Thymus (tissue), 11 donors: ENCODE data around the gene SPTBN2. TPM values are rescaled to one million over a fixed set of nuclear protein-coding genes. Genes with fewer than 3 reads are reported as not detected.
A peak's percentile ranks its signal among the peaks of the same experiment; 100 is the strongest.

Experiments
- DNase-seq, 9 donors: peaks; one replicate each; pipeline ENCODE4 v3.0.0-alpha.2; 2013; ENCODE audit warnings: low spot score in 9 of 9, low read depth in 6 of 9, missing footprints in 1 of 9
- H3K27ac ChIP-seq, 2 donors: one replicate each; pipeline ENCODE4 v1.5.1; 2013; ENCODE audit warnings: control low read depth in 1 of 2, low read depth in 1 of 2, low read length in 1 of 2, mild to moderate bottlenecking in 1 of 2, moderate library complexity in 1 of 2
- H3K27me3 ChIP-seq, 2 donors: one replicate each; pipeline ENCODE4 v1.5.1; 2013; ENCODE audit warnings: low read length in 1 of 2; ENCODE audit not compliant: control insufficient read depth in 2 of 2, insufficient read depth in 1 of 2
- H3K36me3 ChIP-seq, 2 donors: one replicate each; pipeline ENCODE4 v1.5.1; 2013; ENCODE audit warnings: low read length in 1 of 2, mild to moderate bottlenecking in 1 of 2, moderate library complexity in 1 of 2; ENCODE audit not compliant: control insufficient read depth in 2 of 2, insufficient read depth in 2 of 2
- H3K4me1 ChIP-seq, 2 donors: one replicate each; pipeline ENCODE4 v1.5.1; 2013; ENCODE audit warnings: low read length in 2 of 2; ENCODE audit not compliant: control insufficient read depth in 2 of 2, insufficient read depth in 2 of 2
- H3K4me3 ChIP-seq, 2 donors: one replicate each; pipeline ENCODE4 v1.5.1; 2013; ENCODE audit warnings: low read length in 2 of 2, control low read depth in 1 of 2, mild to moderate bottlenecking in 1 of 2
- H3K9me3 ChIP-seq, 2 donors: one replicate each; pipeline ENCODE4 v1.5.1; 2013; ENCODE audit warnings: low read length in 1 of 2, mild to moderate bottlenecking in 1 of 2; ENCODE audit not compliant: control insufficient read depth in 2 of 2, insufficient read depth in 1 of 2
- WGBS: extraction: QIAGEN DNeasy Blood & Tissue Kit; methylation state at CpG from one replicate; pipeline ENCODE4 v1.1.7; 2013; 5-methylcytosine and 5-hydroxymethylcytosine counted together
- polyA plus RNA-seq: library from polyadenylated mRNA; stranded (reverse); fragments of 200-250 nt; gene quantifications from one replicate; pipeline ENCODE4 v1.2.3, GENCODE V29; 2013
- total RNA-seq: library from RNA; stranded (reverse); fragments of 120-200 nt; gene quantifications from one replicate; pipeline ENCODE4 v1.2.4, GENCODE V29; 2013
- donor health status: healthy.

The SPTBN2 gene
- total and polyA plus RNA-seq, 2 donors, result 5.5 to 8.5 TPM

DNA sequence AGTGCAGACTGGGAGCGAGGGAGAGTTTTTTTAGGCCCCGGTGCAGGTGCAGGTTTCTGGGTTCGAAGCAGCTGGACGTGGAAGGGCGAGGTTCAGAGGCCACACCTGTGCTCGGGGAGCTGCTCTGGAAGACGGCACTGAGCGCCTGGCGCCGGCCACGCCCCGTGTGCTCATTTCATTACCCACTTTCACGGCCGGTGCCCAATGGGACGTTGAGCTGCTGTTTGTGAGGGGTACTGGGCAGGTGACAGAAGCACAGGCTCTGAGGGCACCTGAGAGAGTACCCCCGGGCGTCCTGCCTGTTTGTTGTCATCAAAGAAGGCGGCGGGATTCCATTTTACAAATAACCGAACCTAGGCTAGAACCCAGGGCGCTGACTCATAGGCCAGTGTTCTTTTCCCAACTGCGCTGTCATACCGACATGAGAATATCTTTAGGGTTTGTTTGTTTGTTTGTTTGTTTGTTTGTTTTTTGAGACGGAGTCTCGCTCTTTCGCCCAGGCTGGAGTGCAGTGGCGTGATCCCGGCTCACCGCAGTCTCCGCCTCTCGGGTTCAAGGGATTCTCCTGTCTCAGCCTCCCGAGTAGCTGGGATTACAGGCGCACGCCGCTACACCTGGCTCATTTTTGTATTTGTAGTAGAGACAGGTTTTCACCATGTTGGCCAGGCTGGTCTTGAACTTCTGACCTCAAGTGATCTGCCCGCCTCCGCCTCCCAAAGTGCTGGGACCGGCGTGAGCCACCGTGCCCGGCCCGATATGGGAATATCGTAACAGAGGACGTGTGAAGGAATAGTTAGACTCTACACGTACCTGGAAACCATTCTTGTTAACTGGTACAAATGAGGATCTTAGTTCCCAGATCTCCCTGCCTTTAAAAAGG is 16.6 kb upstream of the SPTBN2 start:
- Histone ChIP-seq H3K9me3 (no peaks in the 10 kb centered on the region), H3K4me1 (peaks cover 3 to 18% of the 10 kb centered on the region in 2 donors), H3K27ac (peak overlapping the region; percentile 85 to 92), H3K4me3 (peak overlapping the region; percentile 87 to 89), H3K27me3 (peaks cover 0 to 1% of the 10 kb centered on the region in 2 donors), H3K36me3 (peaks cover 3% of the 10 kb centered on the region in 2 donors)
- DNase-seq, result peak; percentile 8 to 82 (median 55)
- 57% methylated on average over 45 of the region's 45 CpGs for WGBS

DNA sequence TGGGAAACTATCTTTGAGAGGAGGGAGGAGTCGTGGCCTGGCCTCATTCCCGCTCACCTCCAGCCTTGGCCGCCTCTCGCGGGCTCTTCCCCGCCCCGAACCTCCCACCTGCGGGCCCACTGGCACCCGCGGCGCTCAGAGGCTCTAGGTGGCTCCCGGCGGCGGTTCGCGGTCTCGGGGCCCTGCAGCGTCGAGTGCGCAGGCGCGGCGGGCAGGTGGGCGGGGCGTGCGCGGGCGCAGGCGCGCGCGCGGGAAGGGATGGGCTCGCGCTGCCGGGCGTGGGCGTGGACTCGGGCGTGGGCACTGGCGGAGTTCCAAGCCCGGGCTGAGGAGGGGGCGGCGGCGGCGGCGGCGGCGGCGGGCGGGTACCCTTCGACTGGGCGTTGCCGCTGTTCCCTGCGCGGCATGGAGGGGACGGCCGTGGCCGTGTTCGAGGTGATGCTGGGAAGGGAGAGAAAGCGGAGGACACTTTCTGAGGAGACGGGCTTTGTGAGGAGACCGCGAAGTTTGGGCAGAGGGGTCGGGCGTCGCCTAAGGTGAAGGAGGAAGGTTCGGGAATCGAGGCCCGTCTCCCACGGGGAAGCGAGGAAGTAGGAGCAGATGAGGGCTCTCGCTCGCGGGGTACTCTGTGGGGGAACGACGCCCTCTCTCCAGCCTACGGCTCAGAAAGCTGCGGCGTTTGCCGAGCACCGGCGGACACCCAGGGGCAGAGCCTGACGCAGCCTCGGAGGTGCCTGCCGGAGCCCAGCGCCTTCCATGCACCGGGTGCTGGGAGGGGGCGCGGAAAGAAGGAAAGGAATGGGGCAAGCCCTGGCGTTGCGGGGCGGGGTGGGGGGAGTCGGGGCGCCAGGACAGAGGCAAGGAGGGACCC is 15.7 kb upstream of the SPTBN2 start:
- under 1% methylated on average over 95 of the region's 95 CpGs for WGBS
- H3K27me3 ChIP-seq, result peaks cover 0 to 4% of the 10 kb centered on the region in 2 donors
- H3K9me3 ChIP-seq, result no peaks in the 10 kb centered on the region
- H3K36me3 ChIP-seq, result peaks cover 0 to 3% of the 10 kb centered on the region in 2 donors
- DNase-seq, result peak; percentile 41 to 93 (median 81)
- peak overlapping the region; percentile 87 to 89 for H3K4me3 ChIP-seq
- peaks cover 3 to 18% of the 10 kb centered on the region in 2 donors for H3K4me1 ChIP-seq
- H3K27ac ChIP-seq, result peak overlapping the region; percentile 92

DNA sequence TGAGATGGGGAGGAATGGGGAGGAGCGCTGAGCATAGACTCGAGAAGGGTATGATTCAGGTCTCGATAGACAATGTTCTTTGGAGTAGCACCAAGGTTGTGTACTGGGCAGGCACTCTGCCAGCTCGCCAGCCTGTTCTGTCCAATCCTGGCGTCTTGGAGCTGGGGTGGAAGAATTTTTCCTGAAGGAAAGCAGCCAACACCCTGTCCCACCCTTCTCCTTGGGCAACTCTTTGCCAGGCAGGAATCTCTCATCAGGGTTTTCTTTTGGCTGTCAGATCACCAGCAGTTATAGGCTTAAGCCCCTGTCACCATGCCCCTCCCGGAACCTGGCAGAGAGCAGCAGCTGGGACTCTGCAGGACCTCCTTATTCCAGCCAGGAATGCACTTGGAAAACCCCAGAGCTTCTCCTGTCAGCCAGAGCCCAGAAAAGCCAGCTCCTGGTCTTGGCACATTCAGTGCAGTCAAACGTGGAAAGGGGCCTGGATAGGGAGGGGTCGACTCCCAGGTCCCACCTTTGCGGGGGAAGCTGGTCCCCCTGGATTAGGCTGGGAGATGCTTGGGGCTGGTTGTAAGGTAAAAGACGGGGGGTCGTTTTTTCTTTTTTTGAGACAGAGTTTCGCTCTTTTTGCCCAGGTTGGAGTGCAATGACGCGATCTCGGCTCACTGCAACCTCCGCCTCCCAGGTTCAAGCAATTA is 14.4 kb upstream of the SPTBN2 start:
- no peak overlapping the region for H3K4me3 ChIP-seq

DNA sequence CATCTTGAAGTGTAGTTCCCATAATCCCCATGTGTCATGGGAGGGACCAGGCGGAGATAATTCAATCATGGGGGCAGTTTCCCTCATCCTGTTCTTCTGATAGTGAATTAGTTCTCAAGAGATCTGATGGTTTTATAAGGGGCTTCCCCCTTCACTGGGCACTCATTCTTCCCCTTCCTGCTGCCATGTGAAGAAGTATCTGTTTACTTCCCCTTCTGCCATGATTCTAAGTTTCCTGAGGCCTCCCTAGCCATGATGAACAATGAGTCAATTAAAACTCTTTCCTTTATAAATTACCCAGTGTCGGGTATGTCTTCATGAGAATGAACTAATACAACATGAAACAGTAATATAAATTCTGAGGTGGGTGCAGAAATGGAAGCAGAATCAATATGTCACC is 12.1 kb upstream of the SPTBN2 start:
- Histone ChIP-seq H3K9me3 (no peaks in the 10 kb centered on the region), H3K4me3 (no peak overlapping the region), H3K27me3 (peaks cover 0 to 7% of the 10 kb centered on the region in 2 donors), H3K4me1 (peaks cover 3 to 18% of the 10 kb centered on the region in 2 donors), H3K36me3 (no peaks in the 10 kb centered on the region), H3K27ac (no peak overlapping the region)
- 90% methylated on average over 2 of the region's 2 CpGs for WGBS
- DNase-seq, result no peak

More for the DNA sequence above, 14.4 kb upstream of the SPTBN2 start:
- Histone ChIP-seq H3K27me3 (peaks cover 0 to 7% of the 10 kb centered on the region in 2 donors), H3K36me3 (peaks cover 0 to 3% of the 10 kb centered on the region in 2 donors), H3K4me1 (peaks cover 3 to 18% of the 10 kb centered on the region in 2 donors), H3K27ac (peak overlapping the region in 1 of 2 donors; percentile 52), H3K9me3 (no peaks in the 10 kb centered on the region)
- DNase-seq, result no peak
- WGBS, result 96% methylated on average over 16 of the region's 16 CpGs

DNA sequence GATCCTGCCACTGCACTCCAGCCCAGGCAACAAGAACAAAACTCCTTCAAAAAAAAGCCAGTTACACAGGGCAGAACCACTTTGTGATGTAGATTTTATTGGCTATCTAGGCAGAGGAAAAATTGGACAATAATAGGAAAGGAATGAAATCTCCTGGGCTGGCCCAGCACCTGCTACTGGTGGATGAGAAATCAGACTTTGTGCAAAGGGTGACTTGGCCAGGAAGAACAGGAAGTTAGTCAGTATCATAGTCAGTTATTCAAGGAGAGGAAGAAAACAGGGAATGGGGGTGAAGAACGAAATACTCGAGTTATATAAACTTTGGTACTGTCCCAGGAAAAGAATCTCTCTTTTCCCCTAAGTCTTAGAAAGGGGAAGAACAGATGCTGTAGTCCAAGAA is 11.0 kb upstream of the SPTBN2 start:
- H3K4me1 ChIP-seq, result peaks cover 3 to 12% of the 10 kb centered on the region in 2 donors
- no peaks in the 10 kb centered on the region for H3K36me3 ChIP-seq
- H3K27ac ChIP-seq, result no peak overlapping the region
- H3K27me3 ChIP-seq, result peaks cover 0 to 16% of the 10 kb centered on the region in 2 donors
- no peak for DNase-seq
- no peak overlapping the region for H3K4me3 ChIP-seq
- 85% methylated on average over 2 of the region's 2 CpGs for WGBS
- no peaks in the 10 kb centered on the region for H3K9me3 ChIP-seq

DNA sequence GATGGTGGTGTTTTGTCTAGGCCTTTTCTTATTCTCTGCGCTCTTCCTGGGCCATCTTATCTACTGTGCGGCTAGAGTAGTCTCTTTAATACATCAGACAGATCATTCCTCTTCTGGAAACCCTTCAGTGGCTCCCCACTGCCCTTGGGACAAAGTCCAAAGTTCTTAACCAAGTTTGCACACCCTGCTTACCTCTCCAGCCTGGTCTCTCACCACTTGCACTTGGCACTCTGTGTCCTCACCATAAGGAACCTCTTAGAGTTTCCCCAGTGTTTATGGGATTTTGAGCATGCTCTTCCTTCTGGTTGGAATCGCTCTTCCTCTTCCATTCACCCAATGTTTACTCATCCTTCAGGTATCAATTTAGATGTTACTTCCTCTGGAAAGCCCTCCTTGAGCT is 5.2 kb upstream of the SPTBN2 start:
- Histone ChIP-seq H3K4me3 (no peak overlapping the region), H3K27ac (no peak overlapping the region), H3K36me3 (no peaks in the 10 kb centered on the region), H3K4me1 (peaks cover 0 to under 1% of the 10 kb centered on the region in 2 donors), H3K9me3 (no peaks in the 10 kb centered on the region), H3K27me3 (peaks cover 25 to 66% of the 10 kb centered on the region in 2 donors)
- WGBS, result 97% methylated on average over 3 of the region's 3 CpGs
- DNase-seq, result no peak

DNA sequence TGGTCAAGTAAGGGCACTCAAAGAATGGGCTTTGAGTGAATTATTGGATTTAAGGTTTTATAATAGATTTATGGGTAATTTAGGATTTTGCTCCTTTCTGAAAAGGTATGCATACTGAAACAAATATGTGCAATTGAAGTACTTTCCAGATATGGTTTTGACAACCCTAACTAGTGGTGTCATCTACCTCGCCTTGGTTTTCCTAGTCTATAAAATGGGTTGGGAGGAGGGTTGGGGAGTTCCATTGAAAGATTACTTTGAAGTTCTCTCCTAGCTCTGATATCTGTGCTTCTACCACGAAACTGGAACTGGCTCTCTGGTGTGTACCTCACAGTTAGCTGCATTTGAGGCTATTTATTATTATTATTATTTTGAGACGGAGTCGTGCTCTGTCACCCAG is 431 bp upstream of the SPTBN2 start:
- Histone ChIP-seq H3K4me1 (peaks cover 6 to 14% of the 10 kb centered on the region in 2 donors), H3K27ac (no peak overlapping the region), H3K9me3 (peaks cover 0 to 5% of the 10 kb centered on the region in 2 donors), H3K27me3 (peaks cover 65 to 93% of the 10 kb centered on the region in 2 donors), H3K36me3 (no peaks in the 10 kb centered on the region), H3K4me3 (no peak overlapping the region)
- WGBS, result 95% methylated on average over 4 of the region's 4 CpGs
- DNase-seq, result no peak

DNA sequence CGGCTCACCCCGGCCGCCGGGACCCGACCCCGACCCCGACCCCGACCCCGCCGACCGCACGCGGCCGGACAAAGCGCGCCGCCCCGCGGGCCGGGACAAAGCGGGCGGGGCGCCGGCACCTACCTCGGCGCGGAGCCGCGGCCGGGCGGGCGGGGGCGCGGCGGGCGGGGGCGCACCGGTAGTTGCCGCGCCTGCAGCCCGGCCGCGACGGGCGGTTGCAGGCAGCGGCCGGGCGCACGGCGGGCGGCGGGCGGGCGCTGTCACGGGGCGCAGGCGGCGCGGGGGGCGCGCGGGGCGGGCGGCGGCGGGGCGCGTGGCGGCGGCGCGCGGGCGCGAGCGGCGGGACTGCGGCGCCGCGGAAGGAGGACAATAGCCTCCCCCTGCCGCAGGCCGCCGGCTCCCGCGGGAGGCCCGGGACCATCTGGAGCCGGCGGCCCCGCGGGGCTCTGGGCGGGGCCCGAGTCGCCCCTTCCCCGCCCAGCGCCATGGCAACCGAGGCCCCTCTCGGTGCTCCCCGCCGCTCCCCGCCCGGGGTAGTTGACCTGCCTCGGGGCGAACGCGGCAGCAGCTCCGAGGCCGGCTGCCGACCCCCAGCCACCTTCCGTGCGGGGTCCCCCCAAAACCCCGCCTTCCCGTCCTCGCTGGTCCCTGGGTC is 851 bp downstream of the SPTBN2 start:
- Histone ChIP-seq H3K27ac (no peak overlapping the region), H3K4me3 (peak overlapping the region in 1 of 2 donors; percentile 56), H3K27me3 (peaks cover 68 to 91% of the 10 kb centered on the region in 2 donors), H3K36me3 (no peaks in the 10 kb centered on the region), H3K4me1 (peaks cover 6 to 14% of the 10 kb centered on the region in 2 donors), H3K9me3 (peaks cover 0 to 5% of the 10 kb centered on the region in 2 donors)
- no peak for DNase-seq
- WGBS, result 1% methylated on average over 111 of the region's 114 CpGs
